A549 (cell line): Measurements from ENCODE around the gene RNASE8.

Experiments used
- CEBPB ChIP-seq, 2 experiments: fragments of >200 bp in 1 of 2; sonication (Bioruptor Twin) in 1 of 2; formaldehyde crosslinking in 1 of 2; IDR thresholded peaks; 2 replicates each; pipeline ENCODE4 v1.6.1; 2012 to 2016
- CTCF ChIP-seq: fragments of >200 bp; sonication (Bioruptor Twin); formaldehyde crosslinking; IDR thresholded peaks from 3 replicates; pipeline ENCODE4 v1.5.1; 2016
- E2F6 ChIP-seq: IDR thresholded peaks from 2 replicates; pipeline ENCODE4 v1.6.1; 2012; ENCODE audit warnings: low read depth, borderline replicate concordance
- FOSL2 ChIP-seq, 2 experiments: fragments of 450-650 bp in 1 of 2; fragments of >200 bp in 1 of 2; sonication (Bioruptor Twin) in 1 of 2; formaldehyde crosslinking; IDR thresholded peaks; 2 replicates each; pipeline versions ENCODE4 v1.5.0 to v1.6.1; 2016 to 2020; ENCODE audit warnings: mild to moderate bottlenecking in 1 of 2, moderate library complexity in 1 of 2
- HMGXB4 ChIP-seq: fragments of 250-450 bp; sonication (Bioruptor Pico); IDR thresholded peaks from 2 replicates; pipeline ENCODE4 v1.5.0; 2021; ENCODE audit warnings: mild to moderate bottlenecking, moderate library complexity, borderline replicate concordance
- KDM1A ChIP-seq: fragments of 200-600 bp; sonication (generic); IDR thresholded peaks from 2 replicates; pipeline ENCODE4 v1.6.1; 2016; ENCODE audit warnings: low read depth, mild to moderate bottlenecking
- MAX ChIP-seq: IDR thresholded peaks from 2 replicates; pipeline ENCODE4 v1.6.1; 2012
- MAZ ChIP-seq: fragments of 150-350 bp; IDR thresholded peaks from 2 replicates; pipeline ENCODE4 v1.6.1; 2014; ENCODE audit warnings: antibody characterized with exemption, low read depth, low read length, borderline replicate concordance
- RAD21 ChIP-seq, 2 experiments: fragments of >200 bp in 1 of 2; sonication (Bioruptor Twin) in 1 of 2; formaldehyde crosslinking in 1 of 2; IDR thresholded peaks in 1 of 2; conservative IDR thresholded peaks in 1 of 2; 2 replicates in 1 of 2; 3 replicates in 1 of 2; pipeline ENCODE4 v1.6.1; 2012 to 2018; ENCODE audit warnings: inconsistent platforms in 1 of 2
- REST ChIP-seq: fragments of 200-600 bp; sonication (generic); IDR thresholded peaks from 2 replicates; pipeline ENCODE4 v1.6.1; 2016; ENCODE audit warnings: antibody characterized with exemption, mild to moderate bottlenecking, moderate library complexity
- RFX5 ChIP-seq: fragments of 450-650 bp; IDR thresholded peaks from 2 replicates; pipeline ENCODE4 v1.7.1; 2014; ENCODE audit warnings: antibody characterized with exemption, mild to moderate bottlenecking, moderate library complexity
- USF2 ChIP-seq: fragments of 450-650 bp; IDR thresholded peaks from 2 replicates; pipeline ENCODE4 v1.6.1; 2014; ENCODE audit warnings: antibody characterized with exemption
- ZSCAN20 ChIP-seq: fragments of 250-450 bp; sonication (Bioruptor Pico); IDR thresholded peaks from 2 replicates; pipeline ENCODE4 v1.8.0; 2022; ENCODE audit warnings: mild to moderate bottlenecking, moderate library complexity

GRCh38 chr14:21084396-21084795 lies 26.8 kb downstream of the RNASE8 start:
- no peak for TF ChIP-seq ZSCAN20
- no peak for TF ChIP-seq MAZ
- TF ChIP-seq REST = no peak
- no peak for TF ChIP-seq USF2
- TF ChIP-seq CEBPB (IDR thresholded peaks at IDR 0.05) = no peak
- TF ChIP-seq CTCF = no peak
- TF ChIP-seq FOSL2 (IDR thresholded peaks at IDR 0.05) = no peak
- TF ChIP-seq FOSL2 (CRISPR knock-in tag; IDR thresholded peaks at IDR 0.05) = no peak
- no peak for TF ChIP-seq RFX5
- TF ChIP-seq HMGXB4 (CRISPR knock-in tag) = no peak
- no peak for TF ChIP-seq MAX
- TF ChIP-seq RAD21 (conservative IDR thresholded peaks at IDR 0.05 in 1 of 2, IDR thresholded peaks at IDR 0.05 in 1 of 2) = no peak
- TF ChIP-seq E2F6 = no peak
- no peak for TF ChIP-seq KDM1A
